Measurements from ENCODE around the gene WRNIP1.

GRCh38 chr6:2771079-2771478 lies 5.9 kb downstream of the WRNIP1 start:
- TF ChIP-seq CTCF (IDR thresholded peaks at IDR 0.05) (no peak), EP300 (IDR thresholded peaks at IDR 0.05) (no peak), POLR2A (IDR thresholded peaks at IDR 0.05) (no peak)
